HG02981 (cell line): ENCODE results near the gene CLSTN1.

Experiments used
- ATAC-seq: cut with Tn5 transposase; IDR thresholded peaks from one replicate; pipeline ENCODE4 v1.9.1; 2021; ENCODE audit warnings: mild to moderate bottlenecking, moderate library complexity; ENCODE audit not compliant: unreplicated experiment

The CLSTN1 gene

GRCh38 chr1:9732123-9732971 lies 91.4 kb downstream of the CLSTN1 start:
- ATAC-seq: no peak

DNA sequence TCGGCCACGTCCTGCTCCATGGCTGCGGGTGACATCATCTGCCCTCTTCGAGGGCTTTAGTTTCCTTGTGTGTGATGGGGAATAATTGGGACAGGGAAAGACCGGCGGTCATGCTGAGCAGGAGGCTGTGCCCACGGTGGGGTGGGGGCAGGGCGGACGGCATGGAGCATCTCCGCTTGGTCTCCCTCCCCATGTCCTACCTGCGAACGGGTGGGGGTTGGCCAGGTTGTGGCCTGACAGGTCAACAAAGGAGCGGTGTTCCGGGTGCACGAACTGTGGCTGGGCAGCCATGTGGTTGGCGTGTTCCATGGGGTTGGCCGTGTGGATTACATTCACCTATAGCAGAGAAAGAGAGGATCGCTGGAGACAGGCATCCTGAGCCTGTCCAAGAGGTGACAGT lies 92.2 kb downstream of the CLSTN1 start:
- no peak for ATAC-seq

DNA sequence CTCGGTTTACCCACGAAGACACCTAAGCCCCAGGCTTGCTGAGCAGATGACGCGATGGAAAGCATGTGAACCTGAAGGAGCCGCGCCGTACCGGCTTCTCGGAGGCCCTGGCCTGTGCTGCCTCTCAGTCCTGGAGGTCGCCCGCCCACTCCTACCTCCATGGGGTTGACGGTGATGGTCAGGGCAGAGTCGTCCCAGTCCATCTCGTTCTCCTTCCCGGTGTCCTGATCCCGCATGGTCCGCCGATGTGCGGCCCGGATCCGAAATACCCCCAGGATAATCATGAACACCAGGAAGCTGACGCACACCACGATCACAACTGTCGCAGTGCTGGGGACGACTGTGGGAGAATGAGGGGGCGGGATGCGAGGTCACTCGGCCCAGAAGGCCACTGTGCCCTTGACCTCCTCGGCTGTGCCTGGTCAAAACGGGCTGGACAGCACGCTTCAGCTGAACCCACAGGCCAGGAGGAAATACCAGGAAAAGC lies 92.7 kb downstream of the CLSTN1 start:
- ATAC-seq: no peak

DNA sequence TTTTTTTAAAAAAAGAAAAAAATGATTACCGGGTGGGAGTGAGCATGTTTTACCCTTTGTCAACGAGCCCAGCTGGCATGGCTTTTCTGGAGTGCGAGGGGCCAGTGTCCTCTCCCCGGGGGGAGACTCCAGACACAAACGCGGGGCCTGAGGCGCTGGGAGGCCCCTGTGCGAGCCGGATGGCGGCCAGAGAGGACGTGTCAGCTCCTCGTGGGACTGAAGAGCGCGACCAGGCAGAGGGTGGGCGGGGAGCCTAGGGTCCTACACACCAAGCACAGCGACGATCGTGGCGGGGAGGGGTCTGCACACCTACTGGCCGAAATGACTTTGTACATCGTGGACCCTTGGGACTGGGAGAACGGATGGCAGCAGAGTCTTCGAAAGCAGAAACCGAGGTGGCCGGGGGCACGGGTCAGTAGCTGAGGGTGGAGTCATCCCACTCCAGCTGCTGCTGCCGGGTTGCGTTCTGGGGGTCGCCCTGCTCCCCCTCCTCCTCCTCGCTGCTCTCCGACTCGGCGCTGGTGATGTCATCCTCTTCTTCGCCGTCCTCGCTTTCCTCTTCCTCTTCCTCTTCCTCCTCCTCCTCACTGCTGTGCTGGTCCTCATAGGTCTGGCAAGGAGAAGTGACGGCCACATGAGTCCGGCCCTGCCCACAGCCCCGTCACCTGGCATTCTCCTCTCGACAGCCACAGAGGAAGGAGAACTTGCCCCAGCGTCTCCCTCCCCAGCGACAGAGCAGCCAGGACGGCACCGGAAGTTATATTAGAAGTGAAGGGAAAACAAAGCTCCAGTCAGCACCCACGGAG lies 93.5 kb downstream of the CLSTN1 start:
- no peak for ATAC-seq

DNA sequence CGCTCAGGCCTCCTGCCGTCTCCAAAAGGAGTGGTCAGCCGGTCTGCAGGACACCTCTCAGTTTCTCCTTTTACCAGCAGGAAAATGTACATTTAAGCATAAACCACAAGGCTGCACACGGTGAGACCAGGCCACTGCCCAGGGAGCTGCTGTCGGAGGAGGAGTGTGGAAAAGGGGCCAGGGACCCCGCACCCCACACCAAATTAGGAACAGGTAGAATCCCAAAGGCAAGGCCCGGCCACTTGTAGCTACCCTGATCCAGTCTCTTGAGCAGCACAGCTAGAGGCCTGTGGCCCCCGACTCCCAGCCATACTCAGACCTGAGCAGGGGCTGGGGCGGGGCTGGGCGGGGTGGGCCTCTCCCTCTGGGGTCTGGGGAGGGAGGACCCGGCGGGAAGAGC lies 94.2 kb downstream of the CLSTN1 start:
- ATAC-seq: no peak

DNA sequence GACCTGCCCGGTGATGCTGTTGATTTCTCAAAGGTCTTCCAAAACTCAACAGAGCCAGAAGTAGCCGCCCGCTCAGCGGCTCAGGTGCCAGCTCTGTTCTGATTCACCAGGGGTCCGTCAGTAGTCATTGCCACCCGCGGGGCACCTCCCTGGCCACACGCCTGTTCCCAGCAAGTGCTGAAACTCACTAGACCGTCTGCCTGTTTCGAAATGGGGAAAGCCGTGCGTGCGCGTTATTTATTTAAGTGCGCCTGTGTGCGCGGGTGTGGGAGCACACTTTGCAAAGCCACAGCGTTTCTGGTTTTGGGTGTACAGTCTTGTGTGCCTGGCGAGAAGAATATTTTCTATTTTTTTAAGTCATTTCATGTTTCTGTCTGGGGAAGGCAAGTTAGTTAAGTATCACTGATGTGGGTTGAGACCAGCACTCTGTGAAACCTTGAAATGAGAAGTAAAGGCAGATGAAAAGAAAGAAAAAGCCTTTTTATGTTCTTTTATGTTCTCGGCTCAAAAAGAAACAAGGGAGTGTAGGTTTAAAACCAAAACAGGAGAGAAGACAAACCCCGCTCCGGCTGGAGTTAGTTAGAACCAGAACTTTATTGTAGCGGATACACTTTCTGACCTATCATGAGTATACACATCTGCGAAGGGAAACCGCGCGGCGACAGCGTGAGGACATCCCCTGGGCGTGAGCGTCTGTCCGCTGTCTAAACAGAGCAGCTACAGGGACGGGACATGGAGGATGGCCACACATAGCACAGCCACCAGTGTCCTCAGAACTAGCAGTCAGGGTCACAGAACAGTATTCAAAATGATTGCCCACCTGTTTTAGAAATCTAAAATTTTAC lies 95.1 kb downstream of the CLSTN1 start:
- ATAC-seq: no peak

GRCh38 chr1:9726905-9727595 lies 96.7 kb downstream of the CLSTN1 start:
- no peak for ATAC-seq

DNA sequence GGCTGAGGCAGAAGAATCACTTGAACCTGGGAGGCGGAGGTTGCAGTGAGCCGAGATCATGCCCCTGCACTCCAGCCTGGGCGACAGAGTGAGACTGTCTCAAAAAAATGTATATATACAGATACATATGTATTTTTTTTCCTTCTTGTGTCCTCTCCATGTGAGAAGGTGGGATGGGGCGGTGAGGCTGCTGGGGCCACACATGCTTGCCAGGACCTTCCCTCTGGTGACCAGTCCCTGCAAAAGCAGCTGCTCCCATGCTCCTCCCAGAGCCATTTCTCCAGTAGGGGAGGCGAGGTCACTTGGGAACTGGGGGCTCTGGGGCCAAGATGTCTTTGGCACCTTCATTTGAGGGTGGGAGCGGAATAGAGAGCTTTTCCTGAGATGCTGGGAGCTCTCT lies 97.4 kb downstream of the CLSTN1 start:
- no peak for ATAC-seq

DNA sequence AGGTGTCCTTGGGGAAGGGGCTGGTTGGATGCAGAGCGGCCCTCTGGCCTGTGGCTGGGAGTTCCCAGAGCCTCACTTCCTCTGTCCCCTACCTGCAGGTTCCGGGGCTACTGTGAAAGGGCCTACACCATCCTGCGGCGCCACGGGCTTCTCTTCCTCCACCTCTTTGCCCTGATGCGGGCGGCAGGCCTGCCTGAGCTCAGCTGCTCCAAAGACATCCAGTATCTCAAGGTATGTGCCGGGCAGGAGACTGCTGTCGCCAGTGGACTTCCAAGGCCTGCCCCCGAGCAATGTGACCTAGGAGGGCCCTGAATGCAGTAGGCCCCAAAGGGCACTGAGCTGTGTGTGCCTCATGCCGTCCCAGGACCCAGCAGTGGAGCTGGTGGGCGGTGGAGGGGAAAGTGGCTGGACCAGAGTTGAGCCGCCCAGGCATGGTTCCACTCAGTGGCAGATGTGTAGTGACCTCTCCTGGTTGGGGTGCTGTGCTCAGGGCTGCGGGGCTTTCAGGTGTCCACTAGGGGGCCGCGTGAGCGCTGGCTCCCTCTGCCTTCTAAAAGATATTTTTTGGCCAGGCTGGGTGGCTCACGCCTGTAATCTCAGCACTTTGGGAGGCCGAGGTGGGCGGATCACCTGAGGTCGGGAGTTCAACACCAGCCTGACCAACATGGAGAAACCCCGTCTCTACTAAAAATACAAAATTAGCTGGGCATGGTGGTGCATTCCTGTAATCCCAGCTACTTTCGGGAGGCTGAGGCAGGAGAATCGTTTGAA lies 98.9 kb downstream of the CLSTN1 start:
- ATAC-seq: no peak

DNA sequence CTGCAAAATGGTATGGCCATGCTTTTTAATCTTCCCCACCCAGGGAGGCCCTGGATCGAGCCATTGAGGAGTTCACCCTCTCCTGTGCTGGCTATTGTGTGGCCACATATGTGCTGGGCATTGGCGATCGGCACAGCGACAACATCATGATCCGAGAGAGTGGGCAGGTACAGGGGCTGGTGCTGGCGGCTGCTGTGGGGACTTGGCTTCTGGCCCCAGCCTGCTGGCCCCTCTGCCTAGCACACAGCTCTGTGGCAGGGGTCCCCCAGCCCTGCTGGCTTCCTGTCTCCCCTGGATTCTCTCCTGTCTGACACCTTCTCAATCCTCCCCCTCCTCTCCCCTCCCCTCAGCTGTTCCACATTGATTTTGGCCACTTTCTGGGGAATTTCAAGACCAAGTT lies 99.8 kb downstream of the CLSTN1 start:
- no peak for ATAC-seq

GRCh38 chr1:9723068-9723805 lies 100.5 kb downstream of the CLSTN1 start:
- no peak for ATAC-seq

GRCh38 chr1:9722378-9722749 lies 101.4 kb downstream of the CLSTN1 start:
- no peak for ATAC-seq

DNA sequence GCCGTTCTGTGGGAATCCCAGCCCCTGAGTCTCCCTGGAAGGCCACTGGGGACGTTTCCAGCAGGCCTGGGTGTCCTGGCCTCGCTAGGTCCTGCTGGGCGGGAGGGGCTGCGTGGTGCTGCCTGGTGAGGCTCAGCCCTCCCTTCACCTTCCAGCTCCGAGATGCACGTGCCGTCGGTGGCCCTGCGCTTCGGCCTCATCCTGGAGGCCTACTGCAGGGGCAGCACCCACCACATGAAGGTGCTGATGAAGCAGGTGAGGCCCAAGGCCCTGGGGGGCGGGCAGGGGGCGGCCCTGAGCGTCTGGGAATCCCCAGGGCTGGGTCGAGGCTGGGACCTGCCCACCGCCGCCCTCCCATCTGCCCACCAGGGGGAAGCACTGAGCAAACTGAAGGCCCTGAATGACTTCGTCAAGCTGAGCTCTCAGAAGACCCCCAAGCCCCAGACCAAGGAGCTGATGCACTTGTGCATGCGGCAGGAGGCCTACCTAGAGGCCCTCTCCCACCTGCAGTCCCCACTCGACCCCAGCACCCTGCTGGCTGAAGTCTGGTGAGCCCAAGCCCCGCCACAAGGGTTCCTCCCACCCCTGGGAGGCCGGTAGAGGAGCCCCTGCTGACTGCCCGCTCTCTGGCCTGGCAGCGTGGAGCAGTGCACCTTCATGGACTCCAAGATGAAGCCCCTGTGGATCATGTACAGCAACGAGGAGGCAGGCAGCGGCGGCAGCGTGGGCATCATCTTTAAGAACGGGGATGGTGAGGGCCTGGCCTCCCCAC lies 102.0 kb downstream of the CLSTN1 start:
- ATAC-seq: no peak

DNA sequence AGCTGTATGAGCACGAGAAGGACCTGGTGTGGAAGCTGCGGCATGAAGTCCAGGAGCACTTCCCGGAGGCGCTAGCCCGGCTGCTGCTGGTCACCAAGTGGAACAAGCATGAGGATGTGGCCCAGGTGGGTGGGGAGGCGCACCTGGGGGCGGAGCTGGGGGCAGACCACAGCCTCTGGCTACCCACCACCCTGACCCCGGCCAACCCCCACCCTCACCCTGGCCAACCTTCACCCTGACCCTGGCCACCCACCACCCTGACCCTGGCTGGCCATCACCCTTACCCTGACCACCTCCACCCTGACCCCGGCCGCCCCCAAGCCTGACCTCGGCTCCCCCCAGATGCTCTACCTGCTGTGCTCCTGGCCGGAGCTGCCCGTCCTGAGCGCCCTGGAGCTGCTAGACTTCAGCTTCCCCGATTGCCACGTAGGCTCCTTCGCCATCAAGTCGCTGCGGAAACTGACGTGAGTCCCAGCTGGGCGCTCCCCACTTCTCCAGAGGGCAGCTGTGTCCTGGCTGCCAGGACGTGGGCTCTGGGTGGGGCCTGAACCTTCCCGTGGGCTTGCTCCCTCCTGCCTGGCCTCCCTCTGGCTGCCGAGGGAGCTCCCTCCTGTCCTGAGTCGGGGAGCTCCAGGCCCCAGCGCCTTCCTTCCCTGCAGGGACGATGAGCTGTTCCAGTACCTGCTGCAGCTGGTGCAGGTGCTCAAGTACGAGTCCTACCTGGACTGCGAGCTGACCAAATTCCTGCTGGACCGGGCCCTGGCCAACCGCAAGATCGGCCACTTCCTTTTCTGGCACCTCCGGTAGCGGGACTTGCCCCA lies 102.8 kb downstream of the CLSTN1 start:
- no peak for ATAC-seq

DNA sequence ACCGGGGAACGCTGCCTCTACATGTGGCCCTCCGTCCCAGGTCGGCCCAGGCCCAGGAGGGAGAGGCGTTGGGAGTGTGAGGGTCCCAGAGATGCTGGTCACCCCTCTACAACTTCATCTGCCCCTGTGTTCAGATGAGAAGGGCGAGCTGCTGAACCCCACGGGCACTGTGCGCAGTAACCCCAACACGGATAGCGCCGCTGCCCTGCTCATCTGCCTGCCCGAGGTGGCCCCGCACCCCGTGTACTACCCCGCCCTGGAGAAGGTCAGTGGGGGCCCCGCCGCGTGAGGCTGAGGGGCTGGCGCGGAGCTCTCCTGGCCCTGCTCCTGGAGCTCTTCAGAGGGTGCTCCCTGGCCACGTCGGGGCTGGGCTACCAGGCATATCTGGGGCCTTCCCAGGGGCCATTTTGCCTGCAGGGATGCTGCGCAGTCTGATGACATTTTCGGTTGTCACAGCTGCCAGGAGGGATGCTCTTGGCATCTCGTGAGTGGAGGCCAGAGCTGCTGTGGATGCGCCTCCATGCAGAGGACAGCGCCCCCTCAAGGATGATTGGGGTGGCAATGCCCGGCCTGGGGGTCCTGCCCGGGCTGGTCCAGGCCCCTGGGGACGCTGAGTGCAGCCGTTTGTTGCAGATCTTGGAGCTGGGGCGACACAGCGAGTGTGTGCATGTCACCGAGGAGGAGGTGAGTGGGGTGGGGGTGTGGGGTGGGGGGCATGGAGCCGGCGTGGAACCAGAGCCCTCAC lies 103.6 kb downstream of the CLSTN1 start:
- ATAC-seq: no peak

DNA sequence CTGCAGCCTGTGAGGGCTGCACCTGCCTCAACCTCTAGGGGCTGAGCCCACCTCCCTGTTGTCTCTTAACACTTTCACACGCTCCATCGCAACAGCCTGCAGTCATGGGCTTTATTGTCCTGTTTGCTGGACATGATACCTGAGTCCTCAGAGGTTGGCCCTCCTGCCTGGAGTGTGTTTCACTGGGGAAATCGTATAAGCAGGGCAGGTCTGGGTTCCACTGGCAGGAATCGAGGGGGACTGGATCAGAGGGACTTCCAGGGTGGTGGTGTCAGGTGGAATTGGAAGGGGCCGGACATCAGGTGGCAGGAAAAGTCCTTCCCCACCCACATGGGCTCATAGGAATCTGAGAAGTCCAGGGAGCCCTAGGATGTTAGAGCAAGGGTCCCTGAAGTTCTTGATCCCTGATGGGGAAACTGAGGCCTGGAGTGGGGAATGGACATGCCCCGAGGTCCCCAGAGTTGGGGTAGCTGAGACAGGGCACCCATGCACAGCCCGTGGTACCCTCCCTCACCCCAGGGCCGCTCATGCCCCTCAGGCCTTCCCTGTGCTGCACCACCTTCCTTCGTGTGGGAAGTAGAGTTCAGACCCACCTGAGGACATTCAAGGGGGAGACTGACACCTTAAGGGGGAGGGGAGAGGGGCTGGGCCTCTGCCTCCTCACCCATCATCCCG lies 105.6 kb downstream of the CLSTN1 start:
- no peak for ATAC-seq
